HG03571 (cell line): Measurements from ENCODE around the gene SAPCD1.

ENCODE experiments used
- ATAC-seq: cut with Tn5 transposase; IDR thresholded peaks from one replicate; pipeline ENCODE4 v1.9.1; 2021; ENCODE audit not compliant: unreplicated experiment

The SAPCD1 gene

DNA sequence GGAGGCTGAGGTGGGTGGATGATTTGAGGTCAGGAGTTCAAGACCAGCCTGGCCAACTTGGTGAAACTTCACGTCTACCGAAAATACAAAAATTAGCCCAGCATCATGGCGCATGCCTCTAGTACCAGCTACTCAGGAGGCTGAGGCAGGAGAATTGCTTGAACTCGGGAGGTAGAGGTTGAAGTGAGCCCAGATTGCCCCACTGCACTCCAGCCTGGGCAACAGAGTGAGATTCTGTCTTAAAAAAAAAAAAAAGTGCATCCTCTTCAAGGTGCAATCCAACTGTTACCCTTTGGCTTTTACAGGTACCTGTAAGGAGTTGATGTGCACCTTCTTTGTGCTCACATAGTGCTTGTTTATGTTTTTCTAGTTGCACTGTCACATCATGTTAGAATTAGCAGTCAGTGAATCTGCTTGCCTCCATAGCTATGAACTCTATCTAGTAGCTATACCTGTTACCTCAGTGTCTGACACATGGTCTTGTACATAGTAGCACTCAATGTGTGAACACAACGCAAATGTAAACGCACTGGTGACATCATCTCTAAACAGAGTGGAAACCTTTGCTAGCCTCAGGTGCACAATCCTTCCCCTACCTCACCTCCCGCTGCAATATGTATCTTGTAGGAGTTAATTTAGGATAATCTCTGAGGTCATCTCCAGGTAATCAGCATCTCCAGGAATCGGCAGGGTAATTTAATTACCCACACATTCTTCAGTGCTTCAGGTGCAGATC, 13.0 kb upstream of the SAPCD1 start:
- ATAC-seq, result no peak

GRCh38 chr6:31750411-31751022, 11.9 kb upstream of the SAPCD1 start:
- no peak for ATAC-seq

GRCh38 chr6:31752739-31753319, 9.6 kb upstream of the SAPCD1 start:
- ATAC-seq, result no peak

DNA sequence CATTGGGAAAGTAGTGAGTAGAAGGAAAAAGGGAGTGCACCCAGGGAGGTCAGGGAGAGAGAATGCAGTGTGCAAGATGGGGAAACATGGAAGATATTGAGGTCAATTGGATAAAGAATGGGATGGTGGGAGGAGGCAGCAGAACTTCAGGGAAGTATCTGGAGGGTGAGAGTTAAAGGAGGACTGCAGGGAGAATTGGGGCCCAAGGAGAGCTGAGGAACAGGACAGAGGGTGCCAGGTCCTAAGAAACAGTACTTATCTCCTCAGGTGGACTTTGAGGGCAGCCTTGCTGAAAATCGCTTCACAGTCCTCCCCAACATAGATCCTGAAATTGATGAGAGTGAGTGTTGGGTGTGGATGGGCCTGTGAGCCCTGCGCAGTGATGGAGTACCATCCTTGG, 4.2 kb upstream of the SAPCD1 start:
- ATAC-seq, result no peak

DNA sequence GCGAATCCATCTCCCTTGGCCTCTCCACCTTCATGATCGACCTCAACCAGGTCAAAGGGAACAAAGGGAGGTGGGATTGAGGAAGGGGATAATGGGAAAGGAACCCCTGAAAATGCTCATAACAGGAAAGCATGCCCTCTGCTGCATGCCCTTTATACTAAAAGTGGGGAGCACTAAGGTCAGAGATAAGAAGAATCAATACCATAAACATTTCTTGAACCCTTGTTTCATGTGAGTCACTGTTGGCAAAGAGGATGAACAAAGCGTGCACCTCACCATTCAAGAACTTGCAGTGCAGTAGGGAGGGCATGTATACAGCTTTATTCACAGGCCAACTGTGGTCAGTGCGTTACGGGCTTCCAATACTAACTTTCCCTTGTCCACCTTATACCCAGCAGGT, 1.7 kb upstream of the SAPCD1 start:
- no peak for ATAC-seq

- ATAC-seq, result no peak
Measured at GRCh38 chr6:31761343-31761742, 1.1 kb upstream of the SAPCD1 start.

GRCh38 chr6:31762878-31763618, 592 bp downstream of the SAPCD1 start:
- no peak for ATAC-seq

DNA sequence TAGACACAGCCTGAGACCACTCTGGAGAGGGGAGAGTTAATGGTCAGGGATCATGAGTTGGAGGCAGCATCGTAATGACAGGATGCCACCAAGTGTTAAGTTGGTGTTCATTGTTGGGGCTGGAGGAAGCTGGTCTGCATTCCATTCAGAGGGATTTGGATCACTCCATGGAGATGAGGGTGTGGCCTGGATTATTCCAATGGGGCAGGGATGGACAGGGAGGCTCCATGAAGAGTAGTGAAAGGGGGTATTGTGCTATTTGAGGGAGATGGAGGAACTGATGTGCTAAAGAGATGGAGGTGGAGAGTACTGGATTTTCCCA, 1.1 kb downstream of the SAPCD1 start:
- no peak for ATAC-seq

- no peak for ATAC-seq
Measured at GRCh38 chr6:31764198-31764597, 1.7 kb downstream of the SAPCD1 start.

DNA sequence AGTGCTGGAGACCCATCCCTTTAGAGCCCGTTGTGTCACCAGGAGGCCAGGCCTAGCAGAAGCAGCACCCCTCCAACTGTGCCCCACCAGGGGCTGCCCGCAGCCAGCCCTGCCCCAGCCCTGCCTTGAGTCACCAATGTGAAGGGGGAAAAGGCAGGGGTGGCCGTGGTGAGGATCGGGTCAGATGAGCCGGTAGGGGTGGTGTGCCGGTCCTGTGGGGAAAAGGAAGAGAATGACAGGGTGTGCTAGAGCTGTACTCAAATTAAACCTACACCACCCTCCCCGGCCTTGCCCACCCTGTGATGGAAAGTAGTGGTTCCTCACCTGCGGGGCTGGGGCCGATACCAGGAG, 3.1 kb downstream of the SAPCD1 start:
- ATAC-seq, result no peak

DNA sequence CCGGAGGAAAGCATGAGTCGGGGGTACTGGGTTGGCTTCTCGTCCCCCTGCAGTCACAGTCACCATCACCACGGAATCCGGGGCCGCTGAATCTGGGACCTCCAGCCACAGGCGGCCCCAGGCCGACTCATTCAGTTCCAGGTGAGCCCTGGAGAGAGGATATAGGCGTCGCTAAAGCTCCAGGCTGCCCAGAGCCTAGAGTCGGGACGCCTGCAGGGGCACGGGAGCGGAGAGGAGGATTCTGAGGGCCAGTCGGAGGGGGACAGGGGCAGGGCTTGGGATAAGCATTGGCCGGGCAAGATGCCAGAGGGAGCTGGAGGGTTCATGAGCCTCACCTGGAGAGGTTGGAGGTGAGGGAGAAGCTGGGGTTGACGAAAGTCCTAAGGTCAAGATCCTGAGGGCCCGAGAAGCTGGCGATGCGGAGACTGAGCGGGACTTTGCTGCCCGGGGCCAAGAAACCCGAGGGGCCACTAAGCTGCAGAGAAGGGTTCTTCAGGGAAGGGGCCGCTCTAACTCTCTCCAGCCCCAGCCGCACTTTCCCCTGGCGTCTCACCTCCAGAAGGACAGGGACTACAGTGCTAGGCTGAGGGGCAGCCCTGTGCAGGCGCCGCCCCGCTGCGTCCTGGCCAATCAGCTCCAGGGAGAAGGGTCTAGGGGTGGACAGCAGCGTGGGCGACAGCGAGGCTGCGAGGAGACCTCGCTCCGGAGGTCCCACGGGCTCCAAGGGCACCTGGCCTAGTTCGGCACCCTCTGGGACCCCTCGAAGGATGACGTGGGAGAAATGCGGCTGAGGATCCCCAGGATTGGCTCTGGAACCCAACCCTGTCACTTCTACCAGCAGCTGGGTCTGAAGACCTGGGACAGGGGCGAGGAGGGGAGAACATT, 3.7 kb downstream of the SAPCD1 start:
- no peak for ATAC-seq

DNA sequence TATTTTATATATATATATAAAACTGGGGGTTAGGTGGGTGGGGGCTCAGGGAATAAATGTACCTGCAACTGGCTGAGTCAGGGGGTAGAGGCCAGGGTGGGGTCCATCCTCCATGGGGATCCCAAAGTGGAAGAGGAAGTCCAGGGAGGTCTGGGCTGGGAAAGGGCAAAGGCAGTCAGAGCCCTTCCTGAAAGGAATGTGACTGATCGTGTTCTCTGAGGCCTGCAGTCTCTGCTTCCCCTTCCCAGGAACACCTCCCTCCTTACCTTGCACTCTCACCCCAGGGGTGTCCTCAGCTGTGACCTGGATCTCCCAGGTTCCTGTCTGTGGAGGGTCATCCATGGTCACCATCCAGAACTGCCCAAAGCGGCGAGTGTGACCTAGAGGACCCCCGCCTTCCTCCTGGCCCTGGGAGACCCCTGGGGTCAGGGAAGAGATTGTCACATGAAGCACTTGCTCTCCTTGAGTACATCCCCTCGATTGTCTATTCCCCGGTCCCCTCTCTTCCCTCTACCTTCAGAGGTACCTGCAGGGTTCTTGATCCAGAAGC, 4.7 kb downstream of the SAPCD1 start:
- ATAC-seq, result no peak

- no peak for ATAC-seq
Measured at GRCh38 chr6:31768363-31769257, 6.2 kb downstream of the SAPCD1 start.

GRCh38 chr6:31769684-31770371, 7.4 kb downstream of the SAPCD1 start:
- no peak for ATAC-seq

DNA sequence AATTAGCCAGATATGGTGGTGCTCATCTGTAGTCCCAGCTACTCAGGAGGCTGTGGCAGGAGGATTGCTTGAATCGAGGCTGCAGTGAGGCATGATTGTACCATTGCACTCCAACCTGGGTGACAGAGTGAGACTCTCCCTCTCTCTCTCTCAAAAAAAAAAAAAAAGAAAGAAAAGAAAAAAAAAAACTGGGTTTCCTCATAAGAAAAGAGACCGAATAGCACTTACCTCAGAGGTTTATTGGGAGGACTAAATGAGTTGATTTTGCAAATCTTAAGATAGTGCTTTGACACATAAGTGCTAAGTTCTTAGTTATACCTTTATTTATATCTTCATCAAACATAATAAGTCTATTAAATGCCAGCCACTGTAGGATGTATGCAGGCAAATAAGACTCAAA, 8.4 kb downstream of the SAPCD1 start:
- ATAC-seq, result no peak

DNA sequence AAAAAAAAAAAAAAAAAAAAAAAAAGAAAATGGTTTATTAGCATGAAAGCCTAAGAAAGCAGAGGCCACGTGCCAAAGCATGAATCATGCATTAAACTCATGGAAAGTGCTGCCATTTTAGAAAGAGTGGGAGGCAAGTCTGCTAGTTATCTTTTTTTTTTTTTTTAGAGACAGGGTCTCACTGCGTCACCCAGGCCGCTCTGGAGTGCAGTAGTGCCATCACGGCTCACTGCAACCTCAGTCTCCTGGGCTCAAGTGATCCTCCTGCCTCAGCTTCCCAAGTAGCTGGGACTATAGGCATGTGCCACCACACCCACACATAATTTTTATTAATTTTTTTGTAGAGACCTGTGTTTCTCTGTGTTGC, 9.5 kb downstream of the SAPCD1 start:
- no peak for ATAC-seq

DNA sequence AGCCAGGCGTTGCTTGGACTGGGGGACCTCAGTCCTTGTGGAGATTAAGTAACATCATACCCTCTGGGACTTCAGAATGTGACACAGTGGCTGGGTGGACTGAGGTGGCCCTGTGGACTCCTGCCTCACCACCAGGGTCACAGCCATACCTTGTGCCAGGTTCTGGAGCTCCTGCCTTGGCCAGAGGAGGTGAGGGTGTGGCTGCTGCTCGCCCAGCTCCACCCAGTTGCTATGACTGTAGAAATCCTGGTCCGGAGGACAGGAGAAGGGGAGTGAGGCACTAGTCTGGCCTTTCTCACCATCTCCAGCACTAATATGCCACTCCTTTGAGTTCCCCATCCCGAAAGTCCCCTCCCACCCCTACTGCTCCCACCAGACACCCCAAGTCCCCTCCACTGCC, 12.7 kb downstream of the SAPCD1 start:
- ATAC-seq, result no peak

- ATAC-seq, result no peak
Measured at GRCh38 chr6:31775633-31776484, 13.4 kb downstream of the SAPCD1 start.
